PC-3 (cell line): ENCODE measurements around the gene ARHGAP26. TPM values are rescaled to one million over a fixed set of nuclear protein-coding genes. Genes with fewer than 3 reads are reported as not detected.

Experiments
- ATAC-seq: fragments of 200-7000 bp; cut with Tn5 transposase; 2 replicates; pipeline ENCODE4 v1.9.1; 2020; ENCODE audit warnings: mild to moderate bottlenecking, moderate library complexity
- BruUV-seq: library from RNA; stranded (reverse); fragments of 400-500 nt; replicated peaks from 2 replicates; lab custom pipeline; 2021; lab: Mats Ljungman, UMichigan
- CTCF ChIA-PET: fragments of 300-600 bp; sonication (Branson Sonifier 250); formaldehyde crosslinking; loops from one replicate; lab custom pipeline; 2022; ENCODE audit warnings: antibody characterized with exemption; lab: Charles Lee
- POLR2A ChIA-PET: fragments of 300-600 bp; sonication (Branson Sonifier 250); formaldehyde crosslinking; loops from one replicate; lab custom pipeline; 2022; ENCODE audit warnings: antibody characterized with exemption; ENCODE audit not compliant: unreplicated experiment; lab: Charles Lee
- DNase-seq: peaks from one replicate; pipeline ENCODE4 v3.0.0-alpha.2; 2015
- H2AFZ ChIP-seq: fragments of 300-600 bp; sonication (generic); 2 replicates; pipeline ENCODE4 v1.6.0; 2016; ENCODE audit warnings: antibody characterized with exemption, low read length
- H3F3A ChIP-seq: fragments of 300-600 bp; sonication (generic); one replicate; pipeline ENCODE4 v1.6.0; 2017; ENCODE audit warnings: antibody characterized with exemption, low read length, control low read depth, mild to moderate bottlenecking; ENCODE audit not compliant: unreplicated experiment
- H3K27ac ChIP-seq: fragments of 300-600 bp; sonication (generic); 2 replicates; pipeline ENCODE4 v1.5.1; 2016; ENCODE audit warnings: mild to moderate bottlenecking, low read length
- H3K27me3 ChIP-seq: fragments of 300-600 bp; sonication (generic); 2 replicates; pipeline ENCODE4 v1.6.1; 2016; ENCODE audit warnings: low read length, mixed read lengths
- H3K36me3 ChIP-seq: fragments of 300-600 bp; sonication (generic); 2 replicates; pipeline ENCODE4 v1.6.1; 2016; ENCODE audit warnings: low read depth, mixed run types, low read length, mixed read lengths
- H3K4me1 ChIP-seq: fragments of 300-600 bp; sonication (generic); 2 replicates; pipeline ENCODE4 v1.5.1; 2016; ENCODE audit warnings: low read length; ENCODE audit not compliant: insufficient read depth
- H3K4me2 ChIP-seq: fragments of 300-600 bp; sonication (generic); 2 replicates; pipeline ENCODE4 v1.6.0; 2016; ENCODE audit warnings: low read length
- H3K4me3 ChIP-seq: fragments of 300-600 bp; sonication (generic); 2 replicates; pipeline ENCODE4 v1.5.1; 2016; ENCODE audit warnings: mild to moderate bottlenecking, low read length, mixed read lengths
- H3K79me2 ChIP-seq: fragments of 300-600 bp; sonication (generic); 2 replicates; pipeline ENCODE4 v1.6.1; 2017; ENCODE audit warnings: low read length, mixed read lengths
- H3K9ac ChIP-seq: fragments of 300-600 bp; sonication (generic); 2 replicates; pipeline ENCODE4 v1.6.0; 2016; ENCODE audit warnings: mild to moderate bottlenecking, low read length
- H3K9me2 ChIP-seq: fragments of 300-600 bp; sonication (generic); replicated peaks from 2 replicates; pipeline ENCODE4 v1.6.1; 2016; ENCODE audit warnings: mixed run types, low read length, mixed read lengths
- H3K9me3 ChIP-seq: fragments of 300-600 bp; sonication (generic); 2 replicates; pipeline ENCODE4 v1.6.1; 2016; ENCODE audit warnings: low read length, mixed read lengths
- H4K20me1 ChIP-seq: fragments of 300-600 bp; sonication (generic); 2 replicates; pipeline ENCODE4 v1.6.1; 2016; ENCODE audit warnings: low read length, mixed read lengths
- EZH2 ChIP-seq: fragments of 300-600 bp; sonication (generic); IDR thresholded peaks from one replicate; pipeline ENCODE4 v1.6.1; 2017; ENCODE audit warnings: antibody characterized with exemption, mild to moderate bottlenecking, low read length; ENCODE audit not compliant: unreplicated experiment
- EZH2phosphoT487 ChIP-seq: fragments of 300-600 bp; sonication (generic); IDR thresholded peaks from 2 replicates; pipeline ENCODE4 v1.6.1; 2018; ENCODE audit warnings: mild to moderate bottlenecking, antibody characterized with exemption, low read length, borderline replicate concordance
- intact Hi-C: fragments of 100-400 bp; cut with micrococcal nuclease; formaldehyde crosslinking; loops from 2 replicates; pipeline ENCODE4 v1.9.0; 2023
- total RNA-seq: library from RNA; depleted of rRNA; stranded (reverse); fragments of >200 nt; gene quantifications from 2 replicates; pipeline ENCODE4 v1.2.3, GENCODE V29; 2014
- TF ChIP-seq, protein P1 (sequence below): fragments of 300-600 bp; sonication (generic); conservative IDR thresholded peaks from 2 replicates; pipeline ENCODE4 v1.5.1; 2017; ENCODE audit warnings: antibody characterized with exemption, low read depth, mild to moderate bottlenecking, low read length

Gene ARHGAP26
- total RNA-seq, 1 experiment from 2014 or later, result 11.7 TPM

DNA sequence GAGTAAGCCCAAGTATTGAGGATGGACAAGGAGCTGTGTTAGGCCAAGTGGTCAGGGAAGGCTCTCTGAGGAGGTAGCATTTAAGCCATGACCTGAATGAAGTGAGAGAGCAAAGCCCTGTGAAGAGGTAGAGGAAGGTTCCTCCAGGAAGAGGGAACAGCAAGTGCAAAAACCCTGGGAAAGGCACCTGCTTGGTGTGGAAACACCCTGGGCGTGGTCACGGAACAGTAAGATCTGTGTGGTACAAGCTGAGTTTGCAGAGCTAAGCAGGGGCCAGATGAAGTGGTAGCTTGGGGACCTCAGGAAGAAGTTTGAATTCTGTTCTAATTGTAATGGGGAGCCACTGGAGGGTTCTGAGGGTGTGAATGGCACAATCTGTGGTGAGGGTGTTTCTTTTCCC lies 310.2 kb downstream of the ARHGAP26 start:
- Histone ChIP-seq H3K9me2 (no peaks in the 10 kb centered on the region), H3K36me3 (no peaks in the 10 kb centered on the region), H3F3A (no peaks in the 10 kb centered on the region), H3K4me1 (peaks cover 11% of the 10 kb centered on the region), H3K79me2 (no peaks in the 10 kb centered on the region), H3K4me2 (no peak overlapping the region), H4K20me1 (no peaks in the 10 kb centered on the region), H3K27me3 (no peaks in the 10 kb centered on the region), H3K27ac (no peak overlapping the region), H3K4me3 (no peak overlapping the region), H2AFZ (no peak overlapping the region), H3K9me3 (no peaks in the 10 kb centered on the region), H3K9ac (no peak overlapping the region)
- no peak for DNase-seq
- POLR2A ChIA-PET, result no interaction called here
- CTCF ChIA-PET, result no interaction called here
- TF ChIP-seq EZH2, result no peak
- TF ChIP-seq, protein P1, sequence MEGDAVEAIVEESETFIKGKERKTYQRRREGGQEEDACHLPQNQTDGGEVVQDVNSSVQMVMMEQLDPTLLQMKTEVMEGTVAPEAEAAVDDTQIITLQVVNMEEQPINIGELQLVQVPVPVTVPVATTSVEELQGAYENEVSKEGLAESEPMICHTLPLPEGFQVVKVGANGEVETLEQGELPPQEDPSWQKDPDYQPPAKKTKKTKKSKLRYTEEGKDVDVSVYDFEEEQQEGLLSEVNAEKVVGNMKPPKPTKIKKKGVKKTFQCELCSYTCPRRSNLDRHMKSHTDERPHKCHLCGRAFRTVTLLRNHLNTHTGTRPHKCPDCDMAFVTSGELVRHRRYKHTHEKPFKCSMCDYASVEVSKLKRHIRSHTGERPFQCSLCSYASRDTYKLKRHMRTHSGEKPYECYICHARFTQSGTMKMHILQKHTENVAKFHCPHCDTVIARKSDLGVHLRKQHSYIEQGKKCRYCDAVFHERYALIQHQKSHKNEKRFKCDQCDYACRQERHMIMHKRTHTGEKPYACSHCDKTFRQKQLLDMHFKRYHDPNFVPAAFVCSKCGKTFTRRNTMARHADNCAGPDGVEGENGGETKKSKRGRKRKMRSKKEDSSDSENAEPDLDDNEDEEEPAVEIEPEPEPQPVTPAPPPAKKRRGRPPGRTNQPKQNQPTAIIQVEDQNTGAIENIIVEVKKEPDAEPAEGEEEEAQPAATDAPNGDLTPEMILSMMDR, result no peak
- no peak for TF ChIP-seq EZH2phosphoT487
- intact Hi-C loops, result no loop called here
- no TSS peak for BruUV-seq
- no peak for ATAC-seq

DNA sequence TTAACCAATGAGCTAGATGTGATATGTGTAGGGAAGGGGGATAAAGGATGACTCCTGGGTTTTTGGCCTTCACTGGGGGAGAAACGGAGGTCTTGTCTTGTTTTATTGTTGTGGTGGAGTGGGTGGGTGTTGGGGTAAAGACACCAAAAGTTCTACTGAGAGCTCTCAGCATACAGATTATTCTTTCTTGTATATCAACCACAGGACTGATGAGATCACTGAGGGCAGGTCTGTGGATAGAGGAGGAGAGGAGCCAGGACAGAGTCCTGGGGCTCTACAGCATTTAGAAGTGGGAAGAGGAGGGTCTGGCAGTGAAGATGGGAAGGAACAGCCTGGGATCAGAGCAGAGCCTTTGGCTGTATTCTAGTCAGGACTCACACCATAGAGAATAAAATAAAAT lies 310.8 kb downstream of the ARHGAP26 start:
- Histone ChIP-seq H3K36me3 (no peaks in the 10 kb centered on the region), H3K79me2 (no peaks in the 10 kb centered on the region), H3K4me2 (no peak overlapping the region), H3K27me3 (no peaks in the 10 kb centered on the region), H2AFZ (no peak overlapping the region), H3K9ac (no peak overlapping the region), H3K9me2 (no peaks in the 10 kb centered on the region), H3F3A (no peaks in the 10 kb centered on the region), H4K20me1 (no peaks in the 10 kb centered on the region), H3K9me3 (no peaks in the 10 kb centered on the region), H3K4me3 (no peak overlapping the region), H3K4me1 (peaks cover 12% of the 10 kb centered on the region), H3K27ac (no peak overlapping the region)
- intact Hi-C loops, result no loop called here
- POLR2A ChIA-PET, result no interaction called here
- ATAC-seq (no peak), DNase-seq (no peak)
- no TSS peak for BruUV-seq
- CTCF ChIA-PET, result no interaction called here
- TF ChIP-seq EZH2phosphoT487, result no peak
- no peak for TF ChIP-seq EZH2
- TF ChIP-seq, protein P1, result no peak

DNA sequence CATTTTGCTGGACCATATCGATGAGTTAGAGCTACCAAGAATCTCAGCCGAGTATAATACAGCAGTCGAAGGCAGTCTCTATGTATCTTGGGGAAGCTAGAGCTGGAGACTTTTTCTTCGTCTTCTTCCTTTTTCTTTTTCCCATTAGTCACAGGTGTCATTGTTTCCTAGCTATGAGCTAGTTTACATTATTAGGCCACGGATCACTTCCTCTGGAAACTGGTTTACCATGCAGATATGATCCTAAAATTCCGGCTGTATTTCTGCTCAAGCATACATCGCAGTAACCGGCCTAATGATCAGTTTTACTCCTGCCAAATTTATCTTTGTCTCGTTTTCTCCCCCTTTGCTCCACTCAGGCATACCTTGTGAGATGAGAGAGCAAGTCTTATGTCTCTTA lies 312.8 kb downstream of the ARHGAP26 start:
- ChIA-PET POLR2A (interaction anchor here (0.5 kb wide), 1 partner anchor 23 kb away, joined by 5 read pairs; no protein-coding TSS in a partner anchor), CTCF (interaction anchor here (0.9 kb wide), 1 partner anchor 314 kb away, joined by 3 read pairs; no protein-coding TSS in a partner anchor)
- no peaks in the 10 kb centered on the region for H3K27me3 ChIP-seq
- H3K27ac ChIP-seq, result 0 out of 2 replicates have a peak overlapping the region, but pooled peaks have one; percentile 46
- H3K36me3 ChIP-seq, result no peaks in the 10 kb centered on the region
- intact Hi-C loops, result no loop called here
- TF ChIP-seq EZH2, result no peak
- TF ChIP-seq, protein P1, result no peak
- no peak for TF ChIP-seq EZH2phosphoT487
- ATAC-seq (no peak), DNase-seq (peak; percentile 52)
- no peak overlapping the region for H3K4me3 ChIP-seq
- H3K4me2 ChIP-seq, result 0 out of 2 replicates have a peak overlapping the region, but pooled peaks have one; percentile 40
- H3K79me2 ChIP-seq, result no peaks in the 10 kb centered on the region
- peaks cover 32% of the 10 kb centered on the region for H3K4me1 ChIP-seq
- no peak overlapping the region for H3K9ac ChIP-seq
- peaks cover 10% of the 10 kb centered on the region for H3F3A ChIP-seq
- no peak overlapping the region for H2AFZ ChIP-seq
- no peaks in the 10 kb centered on the region for H3K9me3 ChIP-seq
- no peaks in the 10 kb centered on the region for H4K20me1 ChIP-seq
- no TSS peak for BruUV-seq
- no peaks in the 10 kb centered on the region for H3K9me2 ChIP-seq
